Caco-2 (cell line): ENCODE data around the gene SRPK3. TPM values are rescaled to one million over a fixed set of nuclear protein-coding genes. Genes with fewer than 3 reads are reported as not detected.

ENCODE experiments used
- BruUV-seq: library from RNA; stranded (reverse); fragments of 400-500 nt; replicated peaks from 2 replicates; lab custom pipeline; 2021; lab: Mats Ljungman, UMichigan
- CTCF ChIA-PET: fragments of 300-600 bp; sonication (Branson Sonifier 250); formaldehyde crosslinking; loops from one replicate; lab custom pipeline; 2022; ENCODE audit warnings: antibody characterized with exemption; lab: Charles Lee
- POLR2A ChIA-PET: fragments of 300-600 bp; sonication (Branson Sonifier 250); formaldehyde crosslinking; loops from one replicate; lab custom pipeline; 2022; ENCODE audit warnings: antibody characterized with exemption; lab: Charles Lee
- DNase-seq, 2 experiments: peaks; one replicate each; pipeline versions ENCODE4 v3.0.0 to v3.0.0-alpha.2; 2020 to 2022
- H3K27me3 ChIP-seq: replicated peaks from 2 replicates; pipeline ENCODE4 v1.6.0; 2011; ENCODE audit warnings: low read length; ENCODE audit not compliant: control insufficient read depth, insufficient read depth
- H3K36me3 ChIP-seq: 2 replicates; pipeline ENCODE4 v1.5.1; 2011; ENCODE audit warnings: low read length; ENCODE audit not compliant: control insufficient read depth, insufficient read depth
- H3K4me1 ChIP-seq: fragments of 250-450 bp; sonication (Bioruptor Pico); 2 replicates; pipeline ENCODE4 v1.5.1; 2020; ENCODE audit warnings: mild to moderate bottlenecking
- H3K4me3 ChIP-seq: 2 replicates; pipeline ENCODE4 v1.5.1; 2011; ENCODE audit warnings: low read depth, mild to moderate bottlenecking, control low read depth, low read length
- H3K9me3 ChIP-seq: fragments of 250-450 bp; sonication (Bioruptor Pico); 2 replicates; pipeline ENCODE4 v1.5.1; 2020; ENCODE audit warnings: mild to moderate bottlenecking, moderate library complexity
- H3K27ac Mint-ChIP-seq: one replicate; pipeline ENCODE4 v1.8.0; 2022; ENCODE audit warnings: mixed read lengths; ENCODE audit not compliant: unreplicated experiment
- H3K27me3 Mint-ChIP-seq: one replicate; pipeline ENCODE4 v1.8.0; 2022; ENCODE audit warnings: mixed read lengths; ENCODE audit not compliant: insufficient read depth, unreplicated experiment
- H3K36me3 Mint-ChIP-seq: one replicate; pipeline ENCODE4 v1.8.0; 2022; ENCODE audit warnings: mild to moderate bottlenecking, mixed read lengths; ENCODE audit not compliant: insufficient read depth, unreplicated experiment
- H3K4me1 Mint-ChIP-seq: one replicate; pipeline ENCODE4 v1.8.0; 2022; ENCODE audit warnings: low read depth, mixed read lengths; ENCODE audit not compliant: unreplicated experiment
- H3K4me3 Mint-ChIP-seq: one replicate; pipeline ENCODE4 v1.8.0; 2022; ENCODE audit warnings: mild to moderate bottlenecking, moderate library complexity, mixed read lengths; ENCODE audit not compliant: unreplicated experiment
- H3K9me3 Mint-ChIP-seq: one replicate; pipeline ENCODE4 v1.8.0; 2022; ENCODE audit warnings: mixed read lengths; ENCODE audit not compliant: unreplicated experiment
- CTCF ChIP-seq, 2 experiments: fragments of 200-600 bp in 1 of 2; IDR thresholded peaks; 1 replicate in 1 of 2; 2 replicates in 1 of 2; pipeline versions ENCODE4 v1.5.1 to v1.8.0; 2011 to 2022; ENCODE audit warnings: antibody characterized with exemption in 1 of 2, control low read depth in 1 of 2, inconsistent platforms in 1 of 2, low read depth in 1 of 2, low read length in 1 of 2, mild to moderate bottlenecking in 1 of 2, moderate library complexity in 1 of 2; ENCODE audit not compliant: insufficient read depth in 1 of 2, severe bottlenecking in 1 of 2, unreplicated experiment in 1 of 2
- intact Hi-C: fragments of 100-400 bp; cut with micrococcal nuclease; formaldehyde crosslinking; loops from one replicate; pipeline ENCODE4 v1.10.0; 2022; ENCODE audit not compliant: unreplicated experiment
- total RNA-seq: library from RNA; stranded (reverse); gene quantifications from 2 replicates; pipeline ENCODE4 v1.2.3, GENCODE V29; 2022

The SRPK3 gene
- total RNA-seq, 1 experiment from 2014 or later: not detected

GRCh38 chrX:153791104-153791852, 10.4 kb downstream of the SRPK3 start:
- no peaks in the 10 kb centered on the region for H3K27me3 ChIP-seq
- no peak overlapping the region for H3K27ac Mint-ChIP-seq
- POLR2A ChIA-PET: interaction anchor here (0.6 kb wide), 1 partner anchor 580 kb away, joined by 3 read pairs; no protein-coding TSS in a partner anchor

DNA sequence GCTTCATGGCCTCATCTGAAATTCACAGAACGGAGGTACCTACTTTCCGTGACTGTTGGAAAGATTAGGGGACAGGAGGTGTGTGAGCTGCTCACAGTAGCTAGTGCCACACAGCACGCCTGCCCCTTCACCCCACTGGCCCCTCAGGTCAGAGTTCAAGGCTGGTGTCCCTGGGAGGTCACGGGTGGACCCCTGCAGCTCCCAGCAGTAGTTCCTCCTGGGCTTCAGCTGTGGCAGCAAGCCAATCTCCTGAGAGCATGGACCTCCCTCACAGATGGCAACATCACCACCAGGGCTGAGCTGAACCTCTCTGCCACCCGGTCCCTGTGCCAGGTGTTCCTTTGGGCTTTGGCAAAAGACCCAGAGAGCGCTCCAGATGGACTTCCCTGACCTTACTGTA, 11.5 kb downstream of the SRPK3 start:
- Mint-ChIP-seq H3K9me3 (no peaks in the 10 kb centered on the region), H3K4me3 (peak overlapping the region; percentile 90), H3K27me3 (no peaks in the 10 kb centered on the region), H3K36me3 (peaks cover 11% of the 10 kb centered on the region), H3K4me1 (no peaks in the 10 kb centered on the region), H3K27ac (no peak overlapping the region)
- H3K27me3 ChIP-seq: no peaks in the 10 kb centered on the region
- BruUV-seq: no TSS peak
- POLR2A ChIA-PET: no interaction called here
- CTCF ChIA-PET: no interaction called here
- no peak for DNase-seq
- H3K36me3 ChIP-seq: no peaks in the 10 kb centered on the region
- no peak overlapping the region for H3K4me3 ChIP-seq
- TF ChIP-seq CTCF (IDR thresholded peaks at IDR 0.05; ENCODE audit: insufficient read depth in 1 of 2, low read depth in 1 of 2, low read length in 1 of 2, severe bottlenecking in 1 of 2, unreplicated experiment in 1 of 2): no peak
- H3K4me1 ChIP-seq: 0 out of 2 replicates have a peak, but pooled peaks cover 4% of the 10 kb centered on the region
- intact Hi-C loops: loop anchor here (5.0 to 10.0 kb wide), 3 partner anchors 70 to 580 kb away; partner anchors contain the start of genes ABCD1, ARHGAP4, BCAP31 and FLNA
- H3K9me3 ChIP-seq: no peaks in the 10 kb centered on the region

More at GRCh38 chrX:153791104-153791852, 10.4 kb downstream of the SRPK3 start:
- BruUV-seq: no TSS peak
- CTCF ChIA-PET: no interaction called here
- H3K9me3 Mint-ChIP-seq: no peaks in the 10 kb centered on the region
- Histone ChIP-seq H3K9me3 (no peaks in the 10 kb centered on the region), H3K4me3 (no peak overlapping the region), H3K4me1 (0 out of 2 replicates have a peak, but pooled peaks cover 4% of the 10 kb centered on the region), H3K36me3 (no peaks in the 10 kb centered on the region)
- H3K27me3 Mint-ChIP-seq: no peaks in the 10 kb centered on the region
- no peak for TF ChIP-seq CTCF (IDR thresholded peaks at IDR 0.05; ENCODE audit: insufficient read depth in 1 of 2, low read depth in 1 of 2, low read length in 1 of 2, severe bottlenecking in 1 of 2, unreplicated experiment in 1 of 2)
- DNase-seq: no peak
- no peaks in the 10 kb centered on the region for H3K4me1 Mint-ChIP-seq
- intact Hi-C loops: loop anchor here (5.0 to 10.0 kb wide), 3 partner anchors 69 to 581 kb away; partner anchors contain the start of genes ABCD1, ARHGAP4, BCAP31 and FLNA
- peaks cover 11% of the 10 kb centered on the region for H3K36me3 Mint-ChIP-seq
- H3K4me3 Mint-ChIP-seq: no peak overlapping the region

DNA sequence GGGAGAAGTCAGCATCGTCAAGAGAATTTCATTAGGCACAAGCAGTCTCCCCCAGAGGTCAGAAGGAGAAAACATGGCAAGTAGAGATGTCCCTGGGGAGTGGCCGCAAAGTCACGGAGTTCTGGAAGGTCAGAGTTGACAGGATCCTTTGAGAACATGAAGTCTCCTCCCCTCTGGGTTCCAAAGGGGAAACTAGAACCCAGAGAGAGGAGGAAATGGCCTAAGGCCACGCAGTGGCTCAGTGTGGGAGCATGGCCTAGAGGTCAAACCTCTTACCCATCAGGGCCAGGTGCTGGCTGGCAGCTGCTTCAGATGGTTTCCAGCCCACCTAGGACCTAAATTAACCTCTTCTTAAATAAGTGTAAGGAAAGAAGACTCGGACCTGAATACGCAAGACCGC, 12.4 kb downstream of the SRPK3 start:
- H3K27ac Mint-ChIP-seq: peak overlapping the region; percentile 89

More for the DNA sequence above, 12.4 kb downstream of the SRPK3 start:
- Mint-ChIP-seq H3K4me1 (no peaks in the 10 kb centered on the region), H3K27me3 (no peaks in the 10 kb centered on the region), H3K9me3 (no peaks in the 10 kb centered on the region), H3K4me3 (peak overlapping the region; percentile 90), H3K36me3 (peaks cover 11% of the 10 kb centered on the region)
- H3K27me3 ChIP-seq: no peaks in the 10 kb centered on the region
- intact Hi-C loops: loop anchor here (5.0 to 10.0 kb wide), 3 partner anchors 71 to 579 kb away; partner anchors contain the start of genes ABCD1, ARHGAP4, BCAP31 and FLNA
- BruUV-seq: no TSS peak
- peak overlapping the region; percentile 52 for H3K4me3 ChIP-seq
- no peak for DNase-seq
- H3K4me1 ChIP-seq: 0 out of 2 replicates have a peak, but pooled peaks cover 4% of the 10 kb centered on the region
- no peaks in the 10 kb centered on the region for H3K9me3 ChIP-seq
- ChIA-PET CTCF (interaction anchor here (1.4 kb wide), 1 partner anchor 154 kb away, joined by 4 read pairs; no protein-coding TSS in a partner anchor), POLR2A (interaction anchor here (0.6 kb wide), 1 partner anchor 117 kb away, joined by 3 read pairs; no protein-coding TSS in a partner anchor)
- H3K36me3 ChIP-seq: no peaks in the 10 kb centered on the region
- TF ChIP-seq CTCF (IDR thresholded peaks at IDR 0.05; ENCODE audit: insufficient read depth in 1 of 2, low read depth in 1 of 2, low read length in 1 of 2, severe bottlenecking in 1 of 2, unreplicated experiment in 1 of 2): no peak
